Breast epithelium (tissue), 3 donors: Measurements from ENCODE around the gene BID.

Experiments used
- POLR2A ChIP-seq: fragments of 450-650 bp; IDR thresholded peaks from one replicate; pipeline ENCODE4 v1.6.1; 2016; ENCODE audit warnings: antibody characterized with exemption, mild to moderate bottlenecking, moderate library complexity
- TF ChIP-seq, protein P1 (sequence below), 3 donors: fragments of 450-650 bp; IDR thresholded peaks; one replicate each; pipeline ENCODE4 v1.5.1; 2016 to 2017; ENCODE audit warnings: antibody characterized with exemption in 3 of 3, mild to moderate bottlenecking in 3 of 3, moderate library complexity in 3 of 3

DNA sequence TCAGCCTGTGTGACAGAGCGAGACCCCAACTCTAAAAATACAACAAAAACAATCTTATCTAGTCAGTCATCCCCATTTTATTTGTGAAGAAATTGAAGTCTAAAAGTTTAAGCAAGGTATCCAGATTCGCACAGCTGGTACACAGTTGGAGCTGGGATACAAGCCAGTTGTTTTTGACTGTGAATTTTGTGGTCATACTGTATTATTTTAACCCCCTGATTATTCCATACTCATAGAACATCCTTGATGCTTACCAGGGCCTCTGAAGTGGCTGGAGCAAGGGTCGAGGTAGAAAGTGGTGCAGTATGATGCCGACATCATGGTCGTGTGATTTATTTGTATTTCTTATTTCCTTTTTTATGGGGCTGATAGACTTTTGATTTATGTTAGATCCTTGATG, 50.0 kb downstream of the BID start:
- TF ChIP-seq, protein P1, sequence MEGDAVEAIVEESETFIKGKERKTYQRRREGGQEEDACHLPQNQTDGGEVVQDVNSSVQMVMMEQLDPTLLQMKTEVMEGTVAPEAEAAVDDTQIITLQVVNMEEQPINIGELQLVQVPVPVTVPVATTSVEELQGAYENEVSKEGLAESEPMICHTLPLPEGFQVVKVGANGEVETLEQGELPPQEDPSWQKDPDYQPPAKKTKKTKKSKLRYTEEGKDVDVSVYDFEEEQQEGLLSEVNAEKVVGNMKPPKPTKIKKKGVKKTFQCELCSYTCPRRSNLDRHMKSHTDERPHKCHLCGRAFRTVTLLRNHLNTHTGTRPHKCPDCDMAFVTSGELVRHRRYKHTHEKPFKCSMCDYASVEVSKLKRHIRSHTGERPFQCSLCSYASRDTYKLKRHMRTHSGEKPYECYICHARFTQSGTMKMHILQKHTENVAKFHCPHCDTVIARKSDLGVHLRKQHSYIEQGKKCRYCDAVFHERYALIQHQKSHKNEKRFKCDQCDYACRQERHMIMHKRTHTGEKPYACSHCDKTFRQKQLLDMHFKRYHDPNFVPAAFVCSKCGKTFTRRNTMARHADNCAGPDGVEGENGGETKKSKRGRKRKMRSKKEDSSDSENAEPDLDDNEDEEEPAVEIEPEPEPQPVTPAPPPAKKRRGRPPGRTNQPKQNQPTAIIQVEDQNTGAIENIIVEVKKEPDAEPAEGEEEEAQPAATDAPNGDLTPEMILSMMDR (IDR thresholded peaks at IDR 0.05): no peak
- no peak for TF ChIP-seq POLR2A
